GM18867 (cell line): ENCODE results near the gene NEK11.
A peak's percentile ranks its signal among the peaks of the same experiment; 100 is the strongest.

Experiments used
- ATAC-seq: cut with Tn5 transposase; IDR thresholded peaks from one replicate; pipeline ENCODE4 v1.9.1; 2021; ENCODE audit warnings: mild to moderate bottlenecking, moderate library complexity; ENCODE audit not compliant: unreplicated experiment

NEK11 gene, protein sequence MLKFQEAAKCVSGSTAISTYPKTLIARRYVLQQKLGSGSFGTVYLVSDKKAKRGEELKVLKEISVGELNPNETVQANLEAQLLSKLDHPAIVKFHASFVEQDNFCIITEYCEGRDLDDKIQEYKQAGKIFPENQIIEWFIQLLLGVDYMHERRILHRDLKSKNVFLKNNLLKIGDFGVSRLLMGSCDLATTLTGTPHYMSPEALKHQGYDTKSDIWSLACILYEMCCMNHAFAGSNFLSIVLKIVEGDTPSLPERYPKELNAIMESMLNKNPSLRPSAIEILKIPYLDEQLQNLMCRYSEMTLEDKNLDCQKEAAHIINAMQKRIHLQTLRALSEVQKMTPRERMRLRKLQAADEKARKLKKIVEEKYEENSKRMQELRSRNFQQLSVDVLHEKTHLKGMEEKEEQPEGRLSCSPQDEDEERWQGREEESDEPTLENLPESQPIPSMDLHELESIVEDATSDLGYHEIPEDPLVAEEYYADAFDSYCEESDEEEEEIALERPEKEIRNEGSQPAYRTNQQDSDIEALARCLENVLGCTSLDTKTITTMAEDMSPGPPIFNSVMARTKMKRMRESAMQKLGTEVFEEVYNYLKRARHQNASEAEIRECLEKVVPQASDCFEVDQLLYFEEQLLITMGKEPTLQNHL

DNA sequence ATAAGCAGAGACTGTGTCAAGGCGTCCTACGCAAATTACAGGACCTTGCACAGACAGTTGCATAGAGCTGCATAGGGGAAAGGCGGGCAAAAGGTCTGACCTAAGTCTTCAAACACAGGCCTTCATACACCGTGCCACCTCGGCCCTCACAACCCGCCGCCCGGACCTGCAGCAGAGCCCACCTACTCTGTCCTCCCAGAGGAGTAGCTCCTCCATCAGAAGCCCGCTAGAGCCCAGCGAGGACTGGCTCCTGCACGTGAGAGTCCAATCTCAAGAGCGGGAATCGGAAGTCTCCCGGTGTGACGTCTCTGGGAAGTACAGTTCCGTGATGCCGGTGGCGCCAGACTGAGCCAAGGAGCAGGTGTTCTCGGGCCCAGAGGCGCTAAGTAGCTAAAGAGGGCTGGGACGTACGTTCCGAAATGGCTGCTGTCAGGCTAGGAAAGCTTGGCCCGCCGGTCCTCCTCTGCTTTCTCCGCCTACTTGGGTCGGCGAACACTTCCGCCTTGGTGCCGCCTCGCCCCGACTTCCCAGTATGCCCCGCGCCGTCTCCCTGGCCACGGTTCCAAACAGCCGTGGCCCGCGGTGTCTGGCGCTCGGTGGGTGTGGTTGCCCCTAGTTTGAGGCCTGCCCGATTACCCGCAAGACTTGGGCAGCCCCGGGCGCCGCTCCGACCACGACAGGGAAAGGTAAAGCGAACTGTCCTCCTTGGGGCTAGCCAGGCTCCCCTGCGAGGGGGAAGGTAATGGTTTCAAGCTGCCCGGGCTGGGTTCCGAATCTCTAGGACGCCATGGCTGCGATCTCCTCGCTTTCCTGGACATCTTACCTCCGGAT, at the start of gene NEK11, which contains the start of gene ASTE1:
Gene NEK11, plus strand, starts transcription at position 557 of the 831 bp plus-strand sequence. CDS start 2,832 bp downstream, outside the sequence.
Gene ASTE1, minus strand, starts transcription at position 505 of the 831 bp plus-strand sequence. CDS start 1,519 bp downstream, outside the sequence.
- ATAC-seq: peak; percentile 98

DNA sequence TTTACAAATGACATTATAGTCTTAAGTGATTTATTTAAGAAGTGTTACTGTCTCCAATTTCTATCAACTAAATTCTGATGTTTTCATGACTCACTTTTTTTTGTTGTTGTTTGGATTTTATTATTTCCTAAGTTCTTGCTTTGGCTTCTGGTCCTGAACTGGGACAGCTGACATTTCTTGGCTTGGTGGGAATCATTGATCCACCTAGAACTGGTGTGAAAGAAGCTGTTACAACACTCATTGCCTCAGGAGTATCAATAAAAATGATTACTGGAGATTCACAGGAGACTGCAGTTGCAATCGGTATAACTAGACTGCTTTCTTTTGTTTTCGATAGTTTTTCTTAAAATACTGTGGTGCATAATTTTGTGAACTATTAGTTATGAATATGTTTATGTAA, 47.6 kb upstream of the NEK11 start:
- no peak for ATAC-seq

DNA sequence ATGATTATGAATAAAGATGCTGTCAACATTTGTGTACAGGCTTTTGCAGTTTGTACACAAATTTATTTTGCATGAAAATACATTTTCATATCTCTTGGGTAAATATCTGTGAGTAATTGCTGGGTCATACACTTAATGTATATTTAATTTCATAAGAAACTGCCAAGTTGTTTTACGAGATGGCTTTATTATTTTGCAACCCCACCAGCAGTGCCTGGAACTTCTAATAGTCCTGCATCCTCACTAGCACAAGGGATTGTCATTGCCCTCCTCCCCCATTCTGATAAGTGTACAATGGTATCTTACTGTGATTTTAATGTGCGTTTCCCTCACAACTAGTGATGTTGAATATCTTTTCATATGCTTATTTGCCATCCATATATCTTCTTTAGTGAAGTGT, 45.2 kb upstream of the NEK11 start:
- no peak for ATAC-seq

DNA sequence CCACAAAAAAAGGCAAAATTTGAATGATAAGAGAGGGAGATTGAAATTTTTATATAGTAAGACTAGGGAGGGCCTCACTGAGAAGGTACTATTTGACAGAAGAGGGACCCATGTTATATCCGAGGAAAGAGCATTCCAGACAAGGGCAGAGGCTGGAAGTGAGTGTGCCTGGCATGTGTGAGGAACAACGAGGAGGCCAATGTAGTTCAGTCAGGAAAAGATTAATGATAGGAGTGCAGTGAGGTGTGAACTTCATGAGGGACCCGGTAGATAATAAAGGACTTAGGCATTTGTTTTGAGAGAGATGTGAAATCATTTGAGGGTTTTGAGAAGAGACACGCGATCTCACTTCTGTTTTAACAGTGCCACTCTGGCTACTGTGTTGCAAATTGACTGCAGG, 36.4 kb upstream of the NEK11 start:
- ATAC-seq: no peak

DNA sequence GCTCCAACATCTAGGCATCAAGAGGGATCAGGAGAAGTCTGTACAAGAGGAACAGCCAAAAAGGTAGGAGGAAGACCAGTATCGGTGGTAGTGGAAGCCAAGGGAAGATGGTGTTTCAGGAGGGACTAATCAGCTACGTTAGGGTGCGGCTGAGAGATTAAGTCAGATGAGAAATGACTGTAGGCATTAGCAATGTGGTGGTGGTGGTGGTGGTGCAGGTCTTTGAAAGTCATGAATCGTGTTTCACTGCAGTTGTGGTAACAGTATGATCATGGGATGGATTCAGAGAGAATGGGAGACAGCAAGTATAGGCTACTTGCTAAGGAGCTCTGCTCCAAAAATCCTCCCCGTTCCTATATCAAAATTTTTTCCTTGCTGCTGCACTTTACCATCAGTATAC, 35.6 kb upstream of the NEK11 start:
- no peak for ATAC-seq

DNA sequence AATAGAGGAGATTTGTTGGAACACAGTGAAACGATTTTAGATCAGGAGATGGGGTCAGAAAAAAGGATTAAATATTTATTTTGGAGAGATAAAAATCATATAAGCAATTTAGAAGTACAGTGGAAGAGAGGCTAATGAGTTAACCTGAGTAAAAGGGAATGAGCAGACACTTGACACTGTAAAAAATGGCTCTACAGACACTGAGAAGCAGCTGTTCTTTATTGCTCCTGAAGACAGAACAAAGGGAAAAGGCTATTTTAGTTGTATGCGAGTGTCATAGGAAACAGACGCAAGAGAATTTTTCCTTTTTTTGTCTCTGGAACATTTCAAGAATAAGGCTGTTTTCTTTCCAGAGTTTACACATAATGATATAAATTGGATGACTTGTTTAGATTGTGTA, 34.3 kb upstream of the NEK11 start:
- ATAC-seq: no peak

DNA sequence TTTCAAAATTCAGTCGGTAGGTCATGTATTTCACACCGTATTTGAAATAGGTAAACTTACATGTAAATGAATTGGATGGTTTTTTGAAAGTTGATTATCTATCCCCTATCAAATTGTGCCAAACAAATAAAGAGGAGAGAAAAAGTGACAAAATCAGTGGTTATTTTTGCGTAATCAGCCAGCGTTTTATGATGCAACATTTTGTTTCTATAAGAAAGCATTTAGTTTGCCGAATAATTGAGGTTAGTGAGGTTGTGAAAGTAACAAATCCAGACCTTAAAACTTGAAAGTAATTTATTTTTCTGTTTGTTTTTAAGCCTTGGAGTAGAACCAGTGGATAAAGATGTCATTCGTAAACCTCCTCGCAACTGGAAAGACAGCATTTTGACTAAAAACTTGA, 29.4 kb upstream of the NEK11 start:
- ATAC-seq: no peak

DNA sequence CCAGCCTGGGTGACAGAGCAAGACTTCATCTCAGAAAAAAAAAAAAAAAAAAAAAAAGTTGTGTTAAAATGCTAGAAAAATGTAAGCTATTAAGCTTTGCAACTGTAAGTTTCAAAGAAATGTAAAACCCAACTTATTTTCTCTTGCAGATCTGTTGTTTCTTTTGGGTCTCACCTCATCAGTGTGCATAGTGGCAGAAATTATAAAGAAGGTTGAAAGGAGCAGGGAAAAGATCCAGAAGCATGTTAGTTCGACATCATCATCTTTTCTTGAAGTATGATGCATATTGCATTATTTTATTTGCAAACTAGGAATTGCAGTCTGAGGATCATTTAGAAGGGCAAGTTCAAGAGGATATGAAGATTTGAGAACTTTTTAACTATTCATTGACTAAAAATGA, 25.6 kb upstream of the NEK11 start:
- no peak for ATAC-seq

DNA sequence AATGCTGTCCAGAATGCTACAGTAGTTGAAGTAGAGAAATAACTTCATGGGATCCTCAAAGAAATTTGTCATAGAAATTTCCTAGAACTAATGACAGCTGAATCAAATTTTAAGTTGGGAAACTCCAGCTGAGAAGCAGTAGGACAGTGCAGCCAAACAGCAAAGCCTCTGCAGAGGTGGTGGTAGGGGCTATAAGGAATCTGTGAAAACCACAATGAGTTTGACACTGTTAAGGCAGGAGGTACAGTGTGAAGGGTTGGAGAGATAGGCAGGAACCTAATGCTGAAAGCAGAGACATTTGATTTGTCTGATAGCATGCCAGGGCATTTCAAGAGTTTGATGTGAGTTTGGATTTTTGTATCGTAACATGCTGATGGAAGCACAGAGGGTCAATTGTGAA, 22.1 kb upstream of the NEK11 start:
- ATAC-seq: no peak

DNA sequence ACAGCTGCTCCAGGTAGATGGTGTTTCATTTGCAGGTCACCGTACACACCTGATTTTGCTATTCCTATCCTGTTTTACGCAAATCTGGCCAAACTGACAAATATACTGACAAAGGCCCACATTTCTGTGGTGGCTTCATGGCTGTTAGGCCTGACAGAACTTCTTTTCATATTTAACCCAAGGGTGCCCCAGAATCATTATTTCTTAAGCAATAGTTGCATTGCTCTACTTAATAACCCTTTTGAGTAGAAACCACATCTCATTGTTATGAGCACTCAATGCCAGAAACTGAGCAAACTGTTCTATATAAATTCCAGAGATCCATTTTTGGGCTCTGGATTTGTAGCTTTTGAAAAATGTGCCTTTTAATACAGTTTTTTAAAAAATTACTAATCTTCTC, 19.4 kb upstream of the NEK11 start:
- no peak for ATAC-seq

DNA sequence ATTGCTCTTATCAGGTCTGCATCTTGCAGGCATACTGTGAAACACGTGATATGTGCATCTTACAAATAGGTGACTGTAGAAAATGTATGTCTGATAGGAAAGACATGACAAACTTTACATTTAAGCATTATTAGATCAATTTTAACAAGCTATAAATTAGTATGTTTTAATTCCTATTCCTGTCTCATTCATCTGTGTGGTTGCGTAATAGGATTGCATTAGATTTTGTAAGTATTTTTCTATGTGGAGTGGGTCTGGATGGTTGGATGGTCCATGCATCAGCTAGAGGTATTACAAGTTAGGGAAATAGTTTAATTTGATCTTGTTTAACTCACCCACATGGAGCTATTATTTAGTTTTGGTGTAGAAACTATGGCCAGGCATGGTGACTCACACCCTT, 18.9 kb upstream of the NEK11 start:
- ATAC-seq: no peak

DNA sequence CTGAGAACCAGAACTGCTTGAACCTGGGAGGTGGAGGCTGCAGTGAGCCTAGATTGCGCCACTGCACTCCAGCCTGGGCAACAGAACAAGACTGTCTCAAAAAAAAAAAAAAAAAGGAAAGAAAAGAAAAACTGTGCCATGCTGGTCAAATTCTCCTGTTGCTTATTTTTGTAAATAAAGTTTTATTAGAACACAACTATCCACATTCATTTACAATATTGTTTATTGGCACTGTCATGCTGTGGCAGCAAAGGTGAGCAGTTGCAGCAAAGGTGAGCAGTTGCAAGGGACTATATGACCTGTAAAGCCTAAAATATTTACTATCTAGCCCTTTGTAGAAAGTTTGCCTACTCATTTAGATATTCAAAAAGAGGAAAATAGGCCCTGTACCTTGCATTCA, 18.4 kb upstream of the NEK11 start:
- no peak for ATAC-seq

DNA sequence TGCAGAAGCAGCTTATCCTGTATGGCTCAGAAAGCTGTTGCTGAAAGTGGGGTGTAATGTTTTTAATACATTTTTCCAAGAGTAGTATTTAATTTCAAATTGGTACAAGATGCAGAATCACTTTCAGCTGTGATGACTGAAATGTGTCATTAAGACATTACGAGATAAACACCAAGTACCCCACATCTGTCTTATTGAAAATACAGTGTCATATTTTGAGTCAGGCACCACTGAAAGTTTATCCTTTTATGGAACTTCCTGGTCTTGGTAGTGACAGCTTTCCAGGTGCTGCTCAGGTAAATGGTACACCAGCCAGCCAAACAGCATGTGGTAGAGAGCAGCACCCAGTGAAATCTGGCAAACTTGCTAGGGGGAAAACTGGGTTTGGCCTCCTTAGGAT, 17.0 kb upstream of the NEK11 start:
- no peak for ATAC-seq

DNA sequence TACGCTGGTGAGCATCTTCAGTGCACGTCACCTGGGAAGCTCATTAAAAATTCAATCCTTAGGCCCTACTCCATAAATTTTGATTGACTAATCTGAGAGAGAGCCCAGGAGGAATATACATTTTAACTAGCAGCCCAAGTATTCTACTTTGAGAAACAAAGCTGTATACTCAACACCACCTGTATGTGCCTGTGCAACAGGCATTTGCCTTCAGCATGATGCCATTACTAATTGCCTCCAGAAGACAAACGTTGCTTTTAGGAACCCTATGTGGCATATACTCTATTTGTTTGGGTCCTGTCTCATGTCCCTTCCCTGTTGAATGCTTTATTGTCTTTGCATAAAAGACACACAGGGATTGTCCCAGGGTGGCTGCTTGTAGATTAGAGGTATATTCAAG, 7.7 kb upstream of the NEK11 start:
- ATAC-seq: no peak

DNA sequence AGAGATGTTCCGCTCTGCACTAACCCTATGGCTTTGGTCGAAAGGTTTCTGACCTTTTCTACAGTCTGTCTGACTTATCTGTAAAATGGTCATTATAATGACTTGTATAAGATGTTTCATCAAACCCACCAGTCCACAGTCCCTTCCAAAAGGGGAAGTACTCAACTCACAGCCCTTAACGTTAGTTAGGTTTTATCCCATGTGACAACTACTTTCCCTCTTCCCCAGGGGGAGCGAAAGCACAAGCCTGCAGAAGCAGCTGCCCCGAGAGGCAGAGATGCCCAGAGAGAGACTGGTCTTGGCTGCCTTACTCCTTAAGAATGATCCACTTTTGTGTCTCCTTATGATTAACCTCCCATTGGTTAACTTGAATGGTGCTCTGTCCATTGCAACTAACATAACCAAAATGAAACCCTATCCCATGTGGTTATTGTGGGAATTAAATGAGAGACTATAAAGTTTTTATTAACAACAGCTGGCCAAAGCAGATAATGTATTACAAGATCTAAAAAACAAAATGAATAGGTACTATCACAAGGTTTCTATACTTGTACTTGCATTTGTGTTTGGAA, 6.5 kb upstream of the NEK11 start:
- no peak for ATAC-seq

DNA sequence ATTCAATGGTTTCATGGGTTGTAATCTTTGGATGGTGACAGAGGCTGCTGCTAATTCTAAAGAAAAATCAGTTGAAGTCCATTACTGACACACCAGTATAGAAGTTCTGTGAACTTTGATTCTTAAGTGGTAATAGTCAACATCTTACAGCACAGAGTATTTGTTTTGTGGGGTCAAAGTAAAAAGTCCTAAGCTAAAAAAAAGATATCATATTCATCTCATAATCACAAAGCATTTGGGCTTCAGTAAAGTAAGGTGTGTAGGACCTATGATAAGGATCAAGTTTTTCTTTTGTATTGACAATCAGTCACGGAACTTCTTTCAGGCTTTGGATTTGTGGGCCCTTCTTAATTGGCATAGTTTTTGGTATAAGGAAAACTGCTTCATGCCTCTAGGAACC, 1.1 kb upstream of the NEK11 start:
- ATAC-seq: no peak

DNA sequence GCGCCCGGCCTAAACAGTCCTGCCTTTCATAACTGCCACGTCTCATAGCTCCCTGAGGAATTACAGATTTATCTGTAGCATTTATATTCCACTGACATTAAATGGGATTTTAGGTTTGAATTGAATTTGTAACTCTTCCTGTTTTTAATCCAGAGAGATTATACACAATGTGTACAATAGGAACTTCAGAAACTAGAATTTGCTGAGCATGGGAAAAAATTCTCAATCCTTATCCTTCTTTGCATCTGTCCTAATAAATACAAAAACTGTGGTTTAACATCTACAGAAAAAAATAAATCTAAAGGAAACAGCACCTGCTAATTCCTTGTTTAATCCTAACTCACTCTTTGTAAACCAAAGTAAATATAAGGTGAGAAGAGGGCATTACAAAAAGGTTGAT, 2.2 kb downstream of the NEK11 start:
- ATAC-seq: no peak

DNA sequence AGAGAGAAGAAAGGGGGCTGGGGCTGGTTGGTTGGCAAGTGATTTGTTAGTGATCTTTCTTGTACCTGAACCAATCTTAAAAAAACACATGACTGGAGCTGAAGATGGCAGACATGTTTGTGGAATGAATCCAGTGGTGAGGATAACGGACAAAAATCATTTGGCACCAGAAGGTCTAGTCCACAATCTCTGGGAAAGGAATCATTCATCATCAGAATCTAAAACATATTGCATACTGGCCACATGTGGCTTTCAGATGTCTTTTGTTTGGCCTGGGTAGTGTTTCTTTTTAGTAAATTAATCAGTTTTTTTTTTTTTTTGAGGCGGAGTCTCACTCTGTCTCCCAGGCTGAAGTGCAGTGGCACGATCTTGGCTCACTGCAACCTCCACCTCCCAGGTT, 5.0 kb downstream of the NEK11 start:
- ATAC-seq: no peak

DNA sequence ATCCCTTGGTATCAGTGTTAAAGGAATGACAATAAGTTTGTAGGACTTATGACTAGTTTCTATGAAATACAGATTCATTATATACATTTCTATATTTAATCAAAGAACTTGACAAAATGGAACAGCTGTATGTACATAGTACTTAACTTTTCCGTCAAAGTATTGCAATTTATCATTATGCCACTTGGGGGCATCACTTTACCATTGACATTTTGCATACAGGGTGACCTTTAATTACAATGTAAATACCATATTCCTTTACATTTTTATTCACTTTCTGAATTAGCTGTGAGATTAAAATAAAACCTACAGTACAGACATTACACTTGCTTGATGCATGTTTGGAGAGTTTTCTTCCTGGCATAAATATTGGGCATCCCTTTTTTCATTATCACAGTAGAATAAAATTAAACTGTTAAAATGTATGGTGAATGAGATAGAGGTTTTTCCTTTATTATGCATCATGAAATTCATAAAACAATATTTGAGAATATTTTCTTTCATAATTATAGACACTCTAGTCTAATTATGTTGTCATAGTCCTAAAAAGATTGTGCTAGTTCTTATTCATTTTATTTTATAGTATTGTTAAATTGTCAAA, 6.9 kb downstream of the NEK11 start:
- ATAC-seq: peak; percentile 70

DNA sequence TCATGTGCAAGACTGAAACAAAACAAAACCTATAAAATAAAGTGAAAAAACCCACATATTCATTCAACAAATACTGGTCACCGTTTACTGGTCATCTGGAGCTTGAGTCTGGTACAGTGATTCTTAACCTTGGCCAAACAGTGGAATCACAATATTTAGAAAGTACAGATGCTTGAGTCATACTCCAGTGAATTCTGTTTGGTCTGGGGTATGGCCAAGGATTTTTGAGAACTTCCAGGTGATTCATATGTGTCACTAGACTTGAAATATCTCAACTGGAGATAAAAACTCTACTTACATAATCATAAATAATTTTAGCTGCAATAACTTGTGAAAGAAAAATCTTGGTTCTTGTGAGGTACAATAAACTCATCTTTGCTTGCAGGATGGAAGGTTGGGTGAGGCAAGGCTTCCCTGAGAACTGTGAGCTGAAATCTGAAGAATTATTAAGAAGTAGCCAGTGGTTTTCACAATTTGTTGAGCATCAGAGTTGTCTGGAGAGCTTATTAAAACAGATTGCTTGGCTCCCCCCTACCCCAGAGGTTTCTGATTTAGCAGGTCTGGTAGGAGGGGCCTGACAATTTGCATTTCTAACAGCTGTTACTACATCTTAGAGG, 9.6 kb downstream of the NEK11 start:
- ATAC-seq: no peak
